Measurements from ENCODE around the gene FAM229B.
"Not testable (repeated sequence)": the region's sequence is repeated elsewhere in the genome, so short reads cannot be mapped to it uniquely, and the experiment has no call there.

- not testable (repeated sequence) for TF ChIP-seq CTCF, POLR2A (IDR thresholded peaks at IDR 0.05)
Observed at GRCh38 chr6:112106026-112106425, 18.6 kb downstream of the FAM229B start.
